Lung (tissue), 12 donors: ENCODE measurements around the gene IGSF23. TPM values are rescaled to one million over a fixed set of nuclear protein-coding genes. Genes with fewer than 3 reads are reported as not detected.

Source experiments
- ATAC-seq: fragments of 200-7000 bp; cut with Tn5 transposase; one replicate; pipeline ENCODE4 v1.9.1; 2020; ENCODE audit warnings: moderate number of reproducible peaks; ENCODE audit not compliant: insufficient read depth, low FRiP score
- DNase-seq, 3 donors: peaks; one replicate each; pipeline ENCODE4 v3.0.0-alpha.2; 2013 to 2017
- H3K27ac ChIP-seq, 2 donors: one replicate each; pipeline ENCODE4 v1.5.1; 2013; ENCODE audit warnings: mild to moderate bottlenecking in 2 of 2, moderate library complexity in 2 of 2, control low read depth in 1 of 2, inconsistent platforms in 1 of 2, low read depth in 1 of 2, low read length in 1 of 2
- H3K27me3 ChIP-seq, 3 donors: one replicate each; pipeline ENCODE4 v1.5.1; 2013; ENCODE audit warnings: low read length in 2 of 3; ENCODE audit not compliant: control insufficient read depth in 3 of 3, insufficient read depth in 3 of 3
- H3K36me3 ChIP-seq, 4 donors: one replicate each; pipeline ENCODE4 v1.5.1; 2013; ENCODE audit warnings: low read length in 4 of 4, mild to moderate bottlenecking in 1 of 4, moderate library complexity in 1 of 4; ENCODE audit not compliant: control insufficient read depth in 4 of 4, insufficient read depth in 4 of 4
- H3K4me1 ChIP-seq, 5 donors: one replicate each; pipeline ENCODE4 v1.5.1; 2013; ENCODE audit warnings: low read length in 5 of 5, mild to moderate bottlenecking in 2 of 5, moderate library complexity in 1 of 5; ENCODE audit not compliant: control insufficient read depth in 5 of 5, insufficient read depth in 5 of 5
- H3K4me3 ChIP-seq: one replicate; pipeline ENCODE4 v1.5.1; 2013; ENCODE audit warnings: mild to moderate bottlenecking, control low read depth, moderate library complexity
- H3K9ac ChIP-seq, 2 donors: one replicate each; pipeline ENCODE4 v1.5.1; 2013; ENCODE audit warnings: low read length in 2 of 2, control low read depth in 1 of 2; ENCODE audit not compliant: insufficient read depth in 1 of 2
- H3K9me3 ChIP-seq, 4 donors: one replicate each; pipeline ENCODE4 v1.5.1; 2013; ENCODE audit warnings: low read length in 3 of 4, mild to moderate bottlenecking in 1 of 4, moderate library complexity in 1 of 4; ENCODE audit not compliant: control insufficient read depth in 4 of 4, insufficient read depth in 3 of 4
- CTCF ChIP-seq: IDR thresholded peaks from 2 replicates; pipeline ENCODE4 v1.5.1; 2012; ENCODE audit warnings: mild to moderate bottlenecking; ENCODE audit errors: control extremely low read depth, extremely low read depth
- WGBS, 2 donors: extraction: QIAGEN DNeasy Blood & Tissue Kit; methylation state at CpG; one replicate each; pipeline ENCODE4 v1.1.7; 2013; 5-methylcytosine and 5-hydroxymethylcytosine counted together
- polyA plus RNA-seq, 2 donors: library from polyadenylated mRNA; stranded (reverse); fragments of 200-250 nt; gene quantifications; one replicate each; pipeline ENCODE4 v1.2.1, GENCODE V29; 2013
- total RNA-seq, 2 donors: library from RNA; depleted of rRNA in 1 of 2; stranded (reverse); fragments of >200 nt in 1 of 2; gene quantifications; one replicate each; pipeline ENCODE4 v1.2.1, GENCODE V29; 2014 to 2021
- donor health status: control.
- donor health status: control.
- donor health status: Bipolar disorder and iron deficiency.
- donor health status: healthy.
- donor health status: DM: yes; HTN: yes; CAD: no.

Gene IGSF23
- total and polyA plus RNA-seq, 4 donors = not detected

DNA sequence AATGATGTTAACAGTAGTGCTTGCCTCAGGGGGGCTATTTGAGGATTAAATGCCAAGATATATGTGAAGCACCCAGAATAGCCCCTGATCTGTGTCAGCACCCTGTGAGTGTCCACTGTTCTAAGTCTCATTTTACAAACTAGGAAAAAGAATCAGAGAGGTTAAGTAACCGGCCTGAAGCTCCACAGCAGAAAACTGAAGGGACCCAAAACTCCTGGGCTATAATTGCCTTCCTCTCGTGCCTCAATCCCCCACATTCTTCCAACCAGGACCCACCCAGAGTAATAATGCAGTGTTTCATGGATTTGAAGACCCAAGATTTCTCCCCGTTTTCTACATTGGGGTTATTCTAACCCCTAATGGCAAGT lies 32.7 kb downstream of the IGSF23 start:
- peaks cover 0 to 15% (median 8%) of the 10 kb centered on the region in 5 donors for H3K4me1 ChIP-seq
- 93 to 99% methylated on average over 3 of the region's 3 CpGs for WGBS, 2 donors
- ATAC-seq (no peak), DNase-seq (no peak)
- no peak overlapping the region for H3K4me3 ChIP-seq
- H3K9ac ChIP-seq = no peak overlapping the region
- H3K27ac ChIP-seq = no peak overlapping the region
- no peaks in the 10 kb centered on the region for H3K27me3 ChIP-seq
- H3K9me3 ChIP-seq = no peaks in the 10 kb centered on the region
- peaks cover 6 to 21% (median 14%) of the 10 kb centered on the region in 4 donors for H3K36me3 ChIP-seq
- no peak for TF ChIP-seq CTCF

DNA sequence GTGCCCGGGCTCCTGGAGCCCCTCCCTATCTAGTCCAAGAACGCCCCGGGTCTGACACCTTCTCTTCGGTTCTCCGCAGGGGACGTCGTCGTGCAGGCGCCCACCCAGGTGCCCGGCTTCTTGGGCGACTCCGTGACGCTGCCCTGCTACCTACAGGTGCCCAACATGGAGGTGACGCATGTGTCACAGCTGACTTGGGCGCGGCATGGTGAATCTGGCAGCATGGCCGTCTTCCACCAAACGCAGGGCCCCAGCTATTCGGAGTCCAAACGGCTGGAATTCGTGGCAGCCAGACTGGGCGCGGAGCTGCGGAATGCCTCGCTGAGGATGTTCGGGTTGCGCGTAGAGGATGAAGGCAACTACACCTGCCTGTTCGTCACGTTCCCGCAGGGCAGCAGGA lies 33.8 kb downstream of the IGSF23 start:
- Histone ChIP-seq H3K9me3 (no peaks in the 10 kb centered on the region), H3K27me3 (no peaks in the 10 kb centered on the region), H3K9ac (no peak overlapping the region), H3K4me3 (no peak overlapping the region), H3K36me3 (peaks cover 10 to 29% (median 20%) of the 10 kb centered on the region in 4 donors), H3K27ac (no peak overlapping the region), H3K4me1 (peaks cover 0 to 15% (median 8%) of the 10 kb centered on the region in 5 donors)
- DNase-seq (no peak), ATAC-seq (no peak)
- TF ChIP-seq CTCF = no peak
- 87 to 92% methylated on average over 31 of the region's 31 CpGs for WGBS, 2 donors

DNA sequence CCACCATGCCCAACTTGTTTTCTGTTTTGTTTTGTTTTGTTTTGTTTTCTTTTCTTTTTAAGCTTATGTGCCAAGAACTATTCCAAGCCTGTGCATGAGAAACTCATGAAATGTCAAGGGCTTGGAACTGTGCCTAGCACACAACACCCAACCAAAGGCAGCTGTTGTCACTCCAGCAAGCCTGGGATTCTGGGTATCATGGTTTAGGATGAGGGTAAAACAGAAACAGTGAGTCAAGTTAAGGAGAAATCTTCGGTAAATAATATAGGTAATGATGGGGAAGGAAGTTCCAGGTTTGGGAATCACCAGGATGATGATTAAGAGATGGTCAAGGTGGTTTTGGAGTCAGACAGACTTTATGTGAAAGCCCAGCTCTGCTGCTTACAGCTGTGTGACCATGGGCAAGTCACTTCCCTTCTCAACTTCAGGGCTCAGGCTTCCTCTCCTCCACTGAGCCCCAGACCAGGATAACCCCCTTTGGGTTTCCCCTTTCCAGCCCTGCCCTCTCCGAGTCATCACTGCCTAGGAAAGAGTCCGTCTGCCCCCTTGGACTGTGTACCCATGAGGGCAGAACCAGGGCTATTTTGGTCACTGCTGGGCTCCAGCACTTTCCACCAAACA lies 35.4 kb downstream of the IGSF23 start:
- Histone ChIP-seq H3K9ac (no peak overlapping the region), H3K27me3 (no peaks in the 10 kb centered on the region), H3K36me3 (peaks cover 21 to 41% (median 26%) of the 10 kb centered on the region in 4 donors), H3K27ac (peak overlapping the region; percentile 62 to 67), H3K9me3 (no peaks in the 10 kb centered on the region), H3K4me1 (peaks cover 0 to 13% (median 8%) of the 10 kb centered on the region in 5 donors), H3K4me3 (no peak overlapping the region)
- peak; percentile 81 to 94 (median 91) for DNase-seq
- TF ChIP-seq CTCF = no peak
- 60 to 80% methylated on average over 3 of the region's 3 CpGs for WGBS, 2 donors
- no peak for ATAC-seq
